HG02852 (cell line): ENCODE measurements around the gene SPAAR.

ENCODE experiments used
- ATAC-seq: cut with Tn5 transposase; IDR thresholded peaks from one replicate; pipeline ENCODE4 v1.9.1; 2021; ENCODE audit warnings: mild to moderate bottlenecking, moderate library complexity; ENCODE audit not compliant: unreplicated experiment

The SPAAR gene

GRCh38 chr9:35945341-35946018, 36.2 kb downstream of the SPAAR start:
- no peak for ATAC-seq

GRCh38 chr9:35948451-35948850, 39.2 kb downstream of the SPAAR start:
- ATAC-seq: no peak

GRCh38 chr9:35948901-35949318, 39.6 kb downstream of the SPAAR start:
- ATAC-seq: no peak

- ATAC-seq: no peak
Measured at GRCh38 chr9:35951736-35952135, 42.4 kb downstream of the SPAAR start.

GRCh38 chr9:35952526-35953191, 43.4 kb downstream of the SPAAR start:
- ATAC-seq: no peak

GRCh38 chr9:35954942-35955546, 45.8 kb downstream of the SPAAR start:
- ATAC-seq: no peak

GRCh38 chr9:35956651-35957050, 47.4 kb downstream of the SPAAR start:
- no peak for ATAC-seq

GRCh38 chr9:35958104-35958837, 49.0 kb downstream of the SPAAR start, which contains the start of gene OR2S2:
OR2S2 (minus strand) TSS chr9:35958154; CDS start chr9:35958098, 56 bp downstream.
- ATAC-seq: no peak

- no peak for ATAC-seq
Measured at GRCh38 chr9:35960039-35960655, 50.9 kb downstream of the SPAAR start.
